Nephron (organoid): ENCODE data around the gene LRP1.
"Not testable (repeated sequence)": the region's sequence is repeated elsewhere in the genome, so short reads cannot be mapped to it uniquely, and the experiment has no call there.

Source experiments
- H3K27ac Mint-ChIP-seq, 3 experiments: 2 replicates each; pipeline ENCODE4 v1.8.0; 2020; ENCODE audit warnings: mixed read lengths in 3 of 3, mild to moderate bottlenecking in 2 of 3, moderate library complexity in 1 of 3
- H3K27me3 Mint-ChIP-seq: 2 replicates; pipeline ENCODE4 v1.8.0; 2021; ENCODE audit warnings: low read depth, mild to moderate bottlenecking, moderate library complexity, mixed read lengths
- H3K36me3 Mint-ChIP-seq: 2 replicates; pipeline ENCODE4 v1.8.0; 2020; ENCODE audit warnings: low read depth, mixed read lengths
- H3K4me1 Mint-ChIP-seq: 2 replicates; pipeline ENCODE4 v1.8.0; 2020; ENCODE audit warnings: mixed read lengths
- H3K4me3 Mint-ChIP-seq, 3 experiments: 2 replicates each; pipeline ENCODE4 v1.8.0; 2020; ENCODE audit warnings: mild to moderate bottlenecking in 3 of 3, mixed read lengths in 3 of 3, moderate library complexity in 2 of 3
- H3K9me3 Mint-ChIP-seq: 2 replicates; pipeline ENCODE4 v1.8.0; 2020; ENCODE audit warnings: mixed read lengths
- TF ChIP-seq, protein P1 (sequence below), 3 experiments: fragments of 200-600 bp; sonication (generic); IDR thresholded peaks; one replicate each; pipeline ENCODE4 v1.5.0; 2021; ENCODE audit warnings: antibody characterized with exemption in 3 of 3; ENCODE audit not compliant: unreplicated experiment in 3 of 3

The LRP1 gene

DNA sequence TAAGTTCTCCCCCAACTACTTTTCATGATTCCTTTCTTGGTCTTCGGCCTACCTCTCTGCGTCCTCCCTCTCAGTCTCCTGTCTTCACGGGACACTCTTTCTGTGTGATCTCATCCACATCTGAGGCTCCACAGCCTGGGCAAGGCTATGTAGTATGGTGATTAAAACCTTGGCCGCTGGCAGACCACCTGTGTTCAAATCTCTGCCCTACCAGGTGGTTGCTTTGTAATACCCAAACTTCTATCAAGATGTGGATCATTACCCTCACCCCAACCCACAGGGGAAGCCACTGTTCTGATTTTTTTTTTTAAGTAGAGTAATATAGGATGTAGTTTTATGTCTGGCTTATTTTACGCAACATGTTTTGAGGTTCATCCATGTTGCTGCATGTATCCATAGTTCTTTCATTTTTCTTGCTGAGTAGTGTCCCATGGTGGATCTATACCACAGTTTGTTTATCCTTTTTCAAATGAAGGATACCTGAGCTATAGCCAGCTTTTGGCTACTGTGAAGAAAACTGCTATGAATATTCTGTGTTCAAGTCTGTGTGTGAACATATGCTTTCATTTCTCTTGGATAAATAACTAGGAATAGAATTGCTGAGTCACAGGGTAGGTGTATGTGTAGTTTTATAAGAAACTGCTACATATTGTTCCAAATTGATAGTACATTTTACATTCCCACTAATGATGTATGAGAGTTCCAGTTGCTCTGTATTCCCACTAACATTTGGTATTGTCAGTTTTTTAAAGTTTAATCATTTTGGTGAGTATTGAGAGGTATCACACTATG is 8.8 kb upstream of the LRP1 start:
- no peak overlapping the region for H3K27ac Mint-ChIP-seq
- H3K27me3 Mint-ChIP-seq, result peaks cover 4% of the 10 kb centered on the region
- peaks cover 3% of the 10 kb centered on the region for H3K4me1 Mint-ChIP-seq
- H3K4me3 Mint-ChIP-seq, result no peak overlapping the region
- TF ChIP-seq, protein P1, sequence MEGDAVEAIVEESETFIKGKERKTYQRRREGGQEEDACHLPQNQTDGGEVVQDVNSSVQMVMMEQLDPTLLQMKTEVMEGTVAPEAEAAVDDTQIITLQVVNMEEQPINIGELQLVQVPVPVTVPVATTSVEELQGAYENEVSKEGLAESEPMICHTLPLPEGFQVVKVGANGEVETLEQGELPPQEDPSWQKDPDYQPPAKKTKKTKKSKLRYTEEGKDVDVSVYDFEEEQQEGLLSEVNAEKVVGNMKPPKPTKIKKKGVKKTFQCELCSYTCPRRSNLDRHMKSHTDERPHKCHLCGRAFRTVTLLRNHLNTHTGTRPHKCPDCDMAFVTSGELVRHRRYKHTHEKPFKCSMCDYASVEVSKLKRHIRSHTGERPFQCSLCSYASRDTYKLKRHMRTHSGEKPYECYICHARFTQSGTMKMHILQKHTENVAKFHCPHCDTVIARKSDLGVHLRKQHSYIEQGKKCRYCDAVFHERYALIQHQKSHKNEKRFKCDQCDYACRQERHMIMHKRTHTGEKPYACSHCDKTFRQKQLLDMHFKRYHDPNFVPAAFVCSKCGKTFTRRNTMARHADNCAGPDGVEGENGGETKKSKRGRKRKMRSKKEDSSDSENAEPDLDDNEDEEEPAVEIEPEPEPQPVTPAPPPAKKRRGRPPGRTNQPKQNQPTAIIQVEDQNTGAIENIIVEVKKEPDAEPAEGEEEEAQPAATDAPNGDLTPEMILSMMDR (IDR thresholded peaks at IDR 0.05; ENCODE audit: unreplicated experiment in 3 of 3), result no peak
- H3K36me3 Mint-ChIP-seq, result no peaks in the 10 kb centered on the region
- no peaks in the 10 kb centered on the region for H3K9me3 Mint-ChIP-seq

DNA sequence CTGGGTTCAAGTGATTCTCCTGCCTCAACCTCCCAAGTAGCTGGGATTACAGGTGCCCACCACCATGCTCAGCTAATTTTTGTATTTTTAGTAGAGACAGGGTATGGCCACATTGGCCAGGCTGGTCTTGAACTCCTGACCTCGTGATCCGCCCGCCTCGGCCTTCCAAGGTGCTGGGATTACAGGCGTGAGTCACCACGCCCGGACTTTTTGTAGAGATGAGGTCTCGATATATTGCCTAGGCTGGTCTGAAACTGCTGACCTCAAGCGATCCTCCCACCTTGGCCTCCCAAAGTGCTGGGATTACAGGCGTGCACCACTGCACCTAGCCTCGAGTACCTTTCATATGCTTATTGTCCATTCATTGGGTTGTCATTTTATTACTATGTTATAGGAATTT is 7.6 kb upstream of the LRP1 start:
- not testable (repeated sequence) for H3K27ac Mint-ChIP-seq, H3K9me3 Mint-ChIP-seq, H3K4me1 Mint-ChIP-seq, H3K4me3 Mint-ChIP-seq, H3K36me3 Mint-ChIP-seq, H3K27me3 Mint-ChIP-seq

DNA sequence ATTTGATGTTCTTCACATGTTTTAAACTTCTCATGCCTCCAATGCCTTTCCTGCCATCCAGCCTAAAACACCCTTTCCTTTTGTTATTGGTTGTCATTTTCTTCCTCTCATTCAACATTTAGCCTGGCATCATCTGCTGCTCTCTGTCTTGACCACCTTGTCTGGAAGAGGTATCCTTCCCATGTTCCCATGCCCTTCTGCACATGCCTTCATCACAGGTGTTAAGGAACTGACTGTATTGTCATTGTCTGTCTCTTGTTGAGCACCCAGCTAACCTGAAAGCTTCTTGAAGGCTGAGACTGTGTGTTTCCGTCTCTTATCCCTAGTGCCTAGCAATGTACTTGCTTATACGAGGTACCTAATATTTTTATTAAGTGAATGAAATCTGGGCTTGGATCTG is 4.5 kb upstream of the LRP1 start:
- H3K27ac Mint-ChIP-seq, result no peak overlapping the region
- no peak overlapping the region for H3K4me3 Mint-ChIP-seq
- H3K9me3 Mint-ChIP-seq, result no peaks in the 10 kb centered on the region
- H3K4me1 Mint-ChIP-seq, result peaks cover 19% of the 10 kb centered on the region
- TF ChIP-seq, protein P1 (IDR thresholded peaks at IDR 0.05; ENCODE audit: unreplicated experiment in 3 of 3), result no peak
- H3K27me3 Mint-ChIP-seq, result peaks cover 4% of the 10 kb centered on the region
- no peaks in the 10 kb centered on the region for H3K36me3 Mint-ChIP-seq

DNA sequence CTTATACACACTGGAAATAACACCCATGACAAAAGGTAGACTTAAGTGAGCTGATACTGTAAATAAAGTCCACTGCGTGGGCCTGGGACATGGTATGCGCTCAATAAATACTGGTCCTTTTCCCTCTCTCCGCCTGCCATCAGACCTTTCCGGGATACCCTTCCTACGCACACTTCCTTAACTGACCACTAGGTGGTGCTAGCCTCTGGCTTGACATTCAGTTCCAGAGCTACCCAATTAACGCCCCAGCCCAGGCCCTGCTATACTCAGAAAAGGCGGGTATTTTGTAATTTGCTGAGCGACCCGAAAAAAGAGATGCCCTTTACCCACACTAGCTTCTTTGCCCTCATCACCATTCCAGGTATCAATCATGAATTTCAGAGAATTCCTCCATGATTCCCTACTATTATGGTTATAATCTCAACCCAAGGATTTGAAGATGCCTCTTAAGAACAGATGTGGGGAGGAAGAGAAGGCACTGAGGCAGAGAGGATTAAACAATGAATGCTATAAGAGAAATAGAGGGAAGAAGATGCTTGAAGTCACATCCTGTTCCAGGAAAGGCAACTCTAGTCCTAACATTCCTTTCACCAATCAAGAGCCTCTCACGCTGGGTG is 3.9 kb upstream of the LRP1 start:
- Mint-ChIP-seq H3K9me3 (no peaks in the 10 kb centered on the region), H3K4me3 (peak overlapping the region in 2 of 3 experiments; percentile 2 to 46), H3K27ac (peak overlapping the region in 1 of 3 experiments; percentile 27), H3K4me1 (peaks cover 19% of the 10 kb centered on the region), H3K36me3 (no peaks in the 10 kb centered on the region), H3K27me3 (peaks cover 4% of the 10 kb centered on the region)
- TF ChIP-seq, protein P1 (IDR thresholded peaks at IDR 0.05; ENCODE audit: unreplicated experiment in 3 of 3), result peak; percentile 94 to 97 (median 94)

DNA sequence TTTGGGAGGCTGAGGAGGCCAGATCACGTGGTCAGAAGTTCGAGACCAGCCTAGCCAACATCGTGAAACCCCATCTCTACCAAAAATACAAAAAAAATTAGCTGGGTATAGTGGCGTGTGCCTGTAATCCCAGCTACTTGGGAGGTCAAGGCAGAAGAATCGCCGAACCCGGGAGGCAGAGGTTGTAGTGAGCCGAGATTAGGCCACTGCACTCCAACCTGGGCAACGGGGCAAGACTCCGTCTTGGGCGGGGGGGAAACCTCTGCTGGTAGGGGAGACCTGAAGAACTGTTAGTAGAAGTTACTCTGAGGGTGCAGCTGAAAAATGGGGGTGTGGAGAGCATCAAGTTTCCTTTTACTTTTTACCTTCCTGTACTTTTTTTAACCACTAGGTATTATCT is 2.2 kb upstream of the LRP1 start:
- peak overlapping the region; percentile 65 to 98 (median 96) for H3K4me3 Mint-ChIP-seq
- peak overlapping the region in 2 of 3 experiments; percentile 54 to 89 for H3K27ac Mint-ChIP-seq
- TF ChIP-seq, protein P1 (IDR thresholded peaks at IDR 0.05; ENCODE audit: unreplicated experiment in 3 of 3), result no peak
- H3K27me3 Mint-ChIP-seq, result peaks cover 4% of the 10 kb centered on the region
- H3K36me3 Mint-ChIP-seq, result no peaks in the 10 kb centered on the region
- H3K9me3 Mint-ChIP-seq, result no peaks in the 10 kb centered on the region
- peaks cover 34% of the 10 kb centered on the region for H3K4me1 Mint-ChIP-seq

DNA sequence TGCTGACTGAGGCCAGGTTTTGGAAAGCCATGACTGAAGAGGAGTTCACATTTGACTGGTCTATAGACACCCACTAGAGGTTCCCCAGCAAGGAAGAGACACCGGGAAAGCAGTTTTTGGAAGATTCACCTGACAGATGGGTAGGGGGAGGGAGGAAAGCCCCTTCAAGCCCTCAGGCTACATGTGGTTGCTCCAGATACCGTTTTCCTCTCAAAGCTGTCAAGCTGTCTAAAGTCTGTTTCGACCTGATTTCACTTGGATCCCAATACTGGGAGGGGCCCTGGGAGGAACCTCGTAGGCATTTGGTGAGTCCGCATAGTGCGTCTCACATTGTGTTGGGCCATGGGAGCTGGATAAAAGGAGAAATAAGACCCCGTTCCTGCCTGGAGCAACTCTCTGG is 1.7 kb upstream of the LRP1 start:
- Mint-ChIP-seq H3K27me3 (peaks cover 4% of the 10 kb centered on the region), H3K27ac (peak overlapping the region; percentile 54 to 89 (median 70)), H3K36me3 (no peaks in the 10 kb centered on the region), H3K9me3 (no peaks in the 10 kb centered on the region), H3K4me3 (peak overlapping the region; percentile 94 to 98 (median 96)), H3K4me1 (peaks cover 39% of the 10 kb centered on the region)
- TF ChIP-seq, protein P1 (IDR thresholded peaks at IDR 0.05; ENCODE audit: unreplicated experiment in 3 of 3), result no peak
